IMR-90 (cell line): Measurements from ENCODE around the gene ALKBH5. TPM values are rescaled to one million over a fixed set of nuclear protein-coding genes. Genes with fewer than 3 reads are reported as not detected.

Source experiments
- ATAC-seq: fragments of 200-7000 bp; cut with Tn5 transposase; 2 replicates; pipeline ENCODE4 v1.9.1; 2020; ENCODE audit warnings: low read depth, mild to moderate bottlenecking, moderate library complexity
- BruUV-seq: library from RNA; stranded (reverse); fragments of 400-500 nt; replicated peaks from 2 replicates; lab custom pipeline; 2021; lab: Mats Ljungman, UMichigan
- CTCF ChIA-PET: fragments of 300-600 bp; formaldehyde crosslinking; extraction: SDS; loops from one replicate; lab custom pipeline; 2021; ENCODE audit warnings: antibody characterized with exemption; lab: Yijun Ruan, JAX
- POLR2A ChIA-PET: fragments of 300-600 bp; sonication (Branson Sonifier 250); formaldehyde crosslinking; loops from one replicate; lab custom pipeline; 2022; ENCODE audit warnings: antibody characterized with exemption; ENCODE audit not compliant: unreplicated experiment; lab: Charles Lee
- DNase-seq: peaks from one replicate; pipeline ENCODE4 v3.0.0; 2013
- H2AFZ ChIP-seq: replicated peaks from 2 replicates; pipeline ENCODE3; 2013; ENCODE audit warnings: low read length, mild to moderate bottlenecking; ENCODE audit not compliant: poor library complexity
- H2AK5ac ChIP-seq: 2 replicates; pipeline ENCODE4 v1.6.1; 2013; ENCODE audit warnings: low read depth, low read length, inconsistent platforms
- H2AK9ac ChIP-seq: replicated peaks from 2 replicates; pipeline ENCODE3; 2013; ENCODE audit warnings: mild to moderate bottlenecking, low read depth, low read length, moderate library complexity; ENCODE audit not compliant: poor library complexity
- H2BK120ac ChIP-seq: 2 replicates; pipeline ENCODE4 v1.6.1; 2013; ENCODE audit warnings: low read depth, low read length, inconsistent platforms
- H2BK15ac ChIP-seq: 3 replicates; pipeline ENCODE4 v1.6.1; 2013; ENCODE audit warnings: low read depth, low read length, inconsistent platforms
- H2BK20ac ChIP-seq: 2 replicates; pipeline ENCODE4 v1.6.1; 2013; ENCODE audit warnings: low read depth, mild to moderate bottlenecking, inconsistent platforms, low read length, moderate library complexity
- H2BK5ac ChIP-seq: 2 replicates; pipeline ENCODE4 v1.6.1; 2013; ENCODE audit warnings: mild to moderate bottlenecking, low read depth, low read length, inconsistent platforms; ENCODE audit not compliant: poor library complexity, severe bottlenecking
- H3K14ac ChIP-seq: replicated peaks from 2 replicates; pipeline ENCODE4 v1.6.1; 2013; ENCODE audit warnings: low read depth, low read length, inconsistent platforms
- H3K18ac ChIP-seq: 2 replicates; pipeline ENCODE4 v1.6.1; 2013; ENCODE audit warnings: low read depth, low read length, control low read depth
- H3K23ac ChIP-seq: 2 replicates; pipeline ENCODE4 v1.6.1; 2013; ENCODE audit warnings: low read depth, low read length, inconsistent platforms
- H3K27ac ChIP-seq: 2 replicates; pipeline ENCODE4 v1.5.1; 2013; ENCODE audit warnings: mild to moderate bottlenecking, control low read depth, low read length; ENCODE audit not compliant: insufficient read depth
- H3K27me3 ChIP-seq: 2 replicates; pipeline ENCODE4 v1.6.1; 2013; ENCODE audit warnings: low read length; ENCODE audit not compliant: control insufficient read depth, insufficient read depth
- H3K36me3 ChIP-seq: 2 replicates; pipeline ENCODE4 v1.6.1; 2013; ENCODE audit warnings: low read length, mixed read lengths; ENCODE audit not compliant: control insufficient read depth, insufficient read depth
- H3K4ac ChIP-seq: 2 replicates; pipeline ENCODE4 v1.6.1; 2013; ENCODE audit warnings: low read depth, low read length, inconsistent platforms
- H3K4me1 ChIP-seq: 2 replicates; pipeline ENCODE4 v1.6.1; 2013; ENCODE audit warnings: low read length, mixed read lengths; ENCODE audit not compliant: control insufficient read depth, insufficient read depth
- H3K4me2 ChIP-seq: 2 replicates; pipeline ENCODE4 v1.6.1; 2013; ENCODE audit warnings: low read depth, mild to moderate bottlenecking, control low read depth, low read length, moderate library complexity
- H3K4me3 ChIP-seq: 2 replicates; pipeline ENCODE4 v1.5.1; 2013; ENCODE audit warnings: low read depth, mild to moderate bottlenecking, control low read depth, low read length, moderate library complexity; ENCODE audit not compliant: insufficient read depth
- H3K56ac ChIP-seq: 2 replicates; pipeline ENCODE4 v1.6.1; 2013; ENCODE audit warnings: low read length, inconsistent platforms; ENCODE audit not compliant: insufficient read depth; ENCODE audit errors: extremely low read depth
- H3K79me1 ChIP-seq, 2 experiments: 2 replicates each; pipeline ENCODE4 v1.6.1; 2013; ENCODE audit warnings: low read length in 2 of 2, inconsistent platforms in 1 of 2, low read depth in 1 of 2
- H3K9ac ChIP-seq: 2 replicates; pipeline ENCODE4 v1.6.1; 2013; ENCODE audit warnings: low read depth, low read length, control low read depth
- H3K9me1 ChIP-seq: 2 replicates; pipeline ENCODE4 v1.6.1; 2013; ENCODE audit warnings: low read length, inconsistent platforms; ENCODE audit not compliant: insufficient read depth
- H3K9me3 ChIP-seq: 2 replicates; pipeline ENCODE4 v1.6.1; 2013; ENCODE audit warnings: low read length; ENCODE audit not compliant: control insufficient read depth, insufficient read depth
- H4K20me1 ChIP-seq: 2 replicates; pipeline ENCODE4 v1.6.1; 2013; ENCODE audit warnings: low read length, inconsistent platforms; ENCODE audit not compliant: insufficient read depth
- H4K5ac ChIP-seq: 2 replicates; pipeline ENCODE4 v1.6.1; 2013; ENCODE audit warnings: mild to moderate bottlenecking, low read depth, low read length, control low read depth
- H4K8ac ChIP-seq, 2 experiments: 2 replicates each; pipeline ENCODE4 v1.6.1; 2013; ENCODE audit warnings: low read depth in 2 of 2, low read length in 2 of 2, control low read depth in 1 of 2, inconsistent platforms in 1 of 2
- H4K91ac ChIP-seq: 2 replicates; pipeline ENCODE4 v1.6.1; 2013; ENCODE audit warnings: low read depth, low read length, inconsistent platforms; ENCODE audit not compliant: insufficient read depth
- BHLHE40 ChIP-seq: fragments of 150-350 bp; IDR thresholded peaks from 2 replicates; pipeline ENCODE4 v1.6.1; 2016; ENCODE audit warnings: mild to moderate bottlenecking, low read depth, low read length
- CEBPB ChIP-seq: IDR thresholded peaks from 2 replicates; pipeline ENCODE4 v1.6.1; 2012; ENCODE audit warnings: low read depth, low read length, improper control_type of control experiment
- CHD1 ChIP-seq: IDR thresholded peaks from 2 replicates; pipeline ENCODE4 v1.6.1; 2012; ENCODE audit warnings: low read depth, low read length, improper control_type of control experiment
- ELK1 ChIP-seq: fragments of 150-350 bp; IDR thresholded peaks from 2 replicates; pipeline ENCODE4 v1.6.1; 2016; ENCODE audit warnings: low read depth, mild to moderate bottlenecking, low read length, moderate library complexity, borderline replicate concordance
- FOS ChIP-seq: fragments of 150-350 bp; IDR thresholded peaks from 2 replicates; pipeline ENCODE4 v1.6.1; 2016; ENCODE audit warnings: low read depth, low read length
- MAFK ChIP-seq: IDR thresholded peaks from 2 replicates; pipeline ENCODE4 v1.6.1; 2012; ENCODE audit warnings: low read depth, low read length, improper control_type of control experiment
- MAZ ChIP-seq: IDR thresholded peaks from 2 replicates; pipeline ENCODE4 v1.6.1; 2012; ENCODE audit warnings: low read depth, mild to moderate bottlenecking, low read length, improper control_type of control experiment, moderate library complexity, borderline replicate concordance
- MXI1 ChIP-seq: IDR thresholded peaks from 2 replicates; pipeline ENCODE4 v1.6.1; 2012; ENCODE audit warnings: low read depth, mild to moderate bottlenecking, low read length, moderate library complexity, borderline replicate concordance
- NFE2L2 ChIP-seq: fragments of 150-350 bp; IDR thresholded peaks from 2 replicates; pipeline ENCODE4 v1.6.1; 2016; ENCODE audit warnings: low read depth, mild to moderate bottlenecking, low read length
- POLR2A ChIP-seq: IDR thresholded peaks from 2 replicates; pipeline ENCODE4 v1.6.1; 2012; ENCODE audit warnings: mild to moderate bottlenecking, low read depth, low read length
- RAD21 ChIP-seq: IDR thresholded peaks from 2 replicates; pipeline ENCODE4 v1.6.1; 2012; ENCODE audit warnings: low read length, improper control_type of control experiment
- RCOR1 ChIP-seq: IDR thresholded peaks from 2 replicates; pipeline ENCODE4 v1.6.1; 2012; ENCODE audit warnings: mild to moderate bottlenecking, low read length, improper control_type of control experiment; ENCODE audit not compliant: insufficient replicate concordance
- RFX5 ChIP-seq: IDR thresholded peaks from 2 replicates; pipeline ENCODE4 v1.8.0; 2012; ENCODE audit warnings: low read depth, mild to moderate bottlenecking, low read length, moderate library complexity
- SMC3 ChIP-seq: fragments of 150-350 bp; IDR thresholded peaks from 2 replicates; pipeline ENCODE4 v1.6.1; 2016; ENCODE audit warnings: low read depth, mild to moderate bottlenecking, antibody characterized with exemption, low read length, moderate library complexity
- USF2 ChIP-seq: fragments of 150-350 bp; IDR thresholded peaks from 2 replicates; pipeline ENCODE4 v1.6.1; 2017; ENCODE audit warnings: mild to moderate bottlenecking, antibody characterized with exemption, low read length, low read depth
- WGBS, 2 experiments: methylation state at CpG; one replicate each; pipeline versions ENCODE4 v1.1.5 to v1.1.7; 2013; ENCODE audit warnings: missing lambda C conversion rate in 2 of 2; ENCODE audit not compliant: insufficient read length in 1 of 2; ENCODE audit errors: extremely low coverage in 2 of 2; 5-methylcytosine and 5-hydroxymethylcytosine counted together
- dilution Hi-C: fragments of 300-500 bp; cut with HindIII; formaldehyde crosslinking; loops from one replicate; pipeline ENCODE4 v1.14.3; 2018; ENCODE audit warnings: low sequenced_read_pairs; ENCODE audit not compliant: unreplicated experiment
- in situ Hi-C: fragments of 300-500 bp; cut with MboI; formaldehyde crosslinking; loops from 3 replicates; pipeline ENCODE4 v1.14.3; 2019; ENCODE audit warnings: low sequenced_read_pairs, inconsistent platforms, mixed read lengths
- intact Hi-C: fragments of 100-400 bp; cut with micrococcal nuclease; formaldehyde crosslinking; loops from 2 replicates; pipeline ENCODE4 v1.10.0; 2022
- polyA plus RNA-seq, 3 experiments: library from polyadenylated mRNA; depleted of rRNA; stranded (reverse); fragments of >200 nt; gene quantifications; 2 replicates each; pipeline ENCODE4 v1.2.3, GENCODE V29; 2012; ENCODE audit warnings: low replicate concordance in 1 of 3
- total RNA-seq: library from RNA; depleted of rRNA; stranded (reverse); fragments of >200 nt; gene quantifications from 2 replicates; pipeline ENCODE4 v1.2.3, GENCODE V29; 2012

ALKBH5 gene
- total and polyA plus RNA-seq, 2 of the 4 experiments (the other 2 are of a cell fraction): 57.6 to 79.6 TPM

GRCh38 chr17:18156171-18156975 is 27.3 kb upstream of the ALKBH5 start:
- Histone ChIP-seq H3K9me3 (no peaks in the 10 kb centered on the region), H2BK20ac (no peak overlapping the region), H2AK5ac (no peak overlapping the region), H3K27ac (no peak overlapping the region), H3K56ac (no peak overlapping the region), H3K4me1 (peaks cover 5% of the 10 kb centered on the region; the same call in 1 of the 2 replicates), H3K4me3 (no peak overlapping the region), H2BK15ac (no peak overlapping the region), H3K14ac (no peak overlapping the region), H4K8ac (no peak overlapping the region), H3K79me1 (no peaks in the 10 kb centered on the region), H3K18ac (no peak overlapping the region), H2BK120ac (no peak overlapping the region), H3K27me3 (no peaks in the 10 kb centered on the region), H3K4ac (no peak overlapping the region; the same call in 1 of the 2 replicates), H3K36me3 (no peaks in the 10 kb centered on the region), H2AK9ac (no peak overlapping the region), H3K9ac (no peak overlapping the region), H4K91ac (no peak overlapping the region), H3K4me2 (no peak overlapping the region), H3K23ac (no peak overlapping the region), H4K20me1 (no peaks in the 10 kb centered on the region), H2AFZ (peak overlapping the region; percentile 77), H4K5ac (no peak overlapping the region), H2BK5ac (no peak overlapping the region), H3K9me1 (peaks cover 18% of the 10 kb centered on the region)
- ChIA-PET CTCF (no interaction called here), POLR2A (no interaction called here)
- intact Hi-C loops: no loop called here
- BruUV-seq: no TSS peak
- in situ Hi-C loops: no loop called here
- WGBS, 2 experiments: no CpG with 5 or more reads among the region's 8 CpGs
- no peak for ATAC-seq
- dilution Hi-C loops: no loop called here
- no peak for DNase-seq
- TF ChIP-seq MAFK: no peak
- TF ChIP-seq MXI1: no peak
- TF ChIP-seq BHLHE40: no peak
- TF ChIP-seq POLR2A: no peak
- no peak for TF ChIP-seq ELK1
- TF ChIP-seq CEBPB: no peak
- no peak for TF ChIP-seq RAD21
- TF ChIP-seq RCOR1: no peak
- no peak for TF ChIP-seq NFE2L2
- TF ChIP-seq SMC3: no peak
- TF ChIP-seq FOS: no peak
- TF ChIP-seq USF2: no peak
- no peak for TF ChIP-seq RFX5
- TF ChIP-seq MAZ: no peak
- TF ChIP-seq CHD1: no peak
